Panc1 (cell line): ENCODE data around the gene RALGAPB. TPM values are rescaled to one million over a fixed set of nuclear protein-coding genes. Genes with fewer than 3 reads are reported as not detected.

Source experiments
- ATAC-seq: fragments of 200-7000 bp; cut with Tn5 transposase; 2 replicates; pipeline ENCODE4 v1.9.1; 2020; ENCODE audit warnings: mild to moderate bottlenecking, moderate library complexity
- BruUV-seq: library from RNA; stranded (reverse); fragments of 400-500 nt; replicated peaks from 2 replicates; lab custom pipeline; 2021; lab: Mats Ljungman, UMichigan
- CTCF ChIA-PET: fragments of 300-600 bp; sonication (Branson Sonifier 250); formaldehyde crosslinking; loops from one replicate; lab custom pipeline; 2022; ENCODE audit warnings: antibody characterized with exemption; lab: Charles Lee
- POLR2A ChIA-PET: fragments of 300-600 bp; sonication (Branson Sonifier 250); formaldehyde crosslinking; loops from one replicate; lab custom pipeline; 2022; ENCODE audit warnings: antibody characterized with exemption; lab: Charles Lee
- DNase-seq: peaks from one replicate; pipeline ENCODE4 v3.0.0-alpha.2; 2010; ENCODE audit warnings: low read depth, low spot score
- H3K27ac ChIP-seq: 2 replicates; pipeline ENCODE4 v1.5.1; 2011; ENCODE audit warnings: mild to moderate bottlenecking, low read length, inconsistent platforms
- H3K27me3 ChIP-seq: fragments of 200-500 bp; sonication (Bioruptor generic); 2 replicates; pipeline ENCODE4 v1.6.0; 2014; ENCODE audit warnings: low read length, inconsistent platforms; ENCODE audit not compliant: control insufficient read depth, insufficient read depth
- H3K36me3 ChIP-seq: fragments of 200-500 bp; sonication (Bioruptor generic); 2 replicates; pipeline ENCODE4 v1.5.1; 2014; ENCODE audit warnings: inconsistent platforms, mild to moderate bottlenecking, low read length, moderate library complexity; ENCODE audit not compliant: control insufficient read depth, insufficient read depth
- H3K4me1 ChIP-seq: 2 replicates; pipeline ENCODE4 v1.5.1; 2011; ENCODE audit warnings: inconsistent platforms, mild to moderate bottlenecking, low read length, moderate library complexity; ENCODE audit not compliant: control insufficient read depth, insufficient read depth
- H3K4me3 ChIP-seq, 2 experiments: 2 replicates each; pipeline ENCODE4 v1.5.1; 2011 to 2012; ENCODE audit warnings: low read depth in 2 of 2, low read length in 2 of 2, mild to moderate bottlenecking in 2 of 2, inconsistent platforms in 1 of 2, moderate library complexity in 1 of 2
- H3K9me3 ChIP-seq: fragments of 200-500 bp; sonication (Bioruptor generic); 2 replicates; pipeline ENCODE4 v1.5.1; 2014; ENCODE audit warnings: low read depth, mild to moderate bottlenecking, inconsistent platforms, low read length, moderate library complexity; ENCODE audit not compliant: control insufficient read depth, insufficient read depth
- POLR2AphosphoS5 ChIP-seq: IDR thresholded peaks from 2 replicates; pipeline ENCODE4 v1.6.1; 2012; ENCODE audit warnings: mild to moderate bottlenecking, low read depth, low read length, moderate library complexity
- SIN3A ChIP-seq: IDR thresholded peaks from 2 replicates; pipeline ENCODE4 v1.6.1; 2012; ENCODE audit warnings: low read depth, mild to moderate bottlenecking, low read length, moderate library complexity, borderline replicate concordance; ENCODE audit not compliant: insufficient read depth
- TCF7L2 ChIP-seq: IDR thresholded peaks from 2 replicates; pipeline ENCODE4 v1.6.1; 2011; ENCODE audit warnings: mild to moderate bottlenecking, low read depth, low read length, inconsistent platforms
- in situ Hi-C: cut with HindIII; loops from 2 replicates; pipeline ENCODE4 v1.10.0; 2016; ENCODE audit warnings: low sequenced_read_pairs, low pct_unique_long_range_greater_than_20kb
- intact Hi-C: fragments of 100-400 bp; cut with micrococcal nuclease; formaldehyde crosslinking; loops from one replicate; pipeline ENCODE4 v1.10.0; 2022; ENCODE audit not compliant: unreplicated experiment
- total RNA-seq: library from RNA; stranded (reverse); gene quantifications from one replicate; pipeline ENCODE4 v1.2.1, GENCODE V29; 2021; ENCODE audit not compliant: unreplicated experiment
- TF ChIP-seq, protein P1 (sequence below): fragments of 450-650 bp; IDR thresholded peaks from 2 replicates; pipeline ENCODE4 v1.5.1; 2017; ENCODE audit warnings: mild to moderate bottlenecking
- TF ChIP-seq, protein P2 (sequence below), 2 experiments: IDR thresholded peaks; 2 replicates each; pipeline ENCODE4 v1.6.1; 2011 to 2012; ENCODE audit warnings: low read depth in 2 of 2, control low read depth in 1 of 2, low read length in 1 of 2, mild to moderate bottlenecking in 1 of 2, moderate library complexity in 1 of 2; ENCODE audit not compliant: insufficient read depth in 1 of 2

Gene RALGAPB
- total RNA-seq, 1 experiment from 2014 or later = 33.1 TPM

DNA sequence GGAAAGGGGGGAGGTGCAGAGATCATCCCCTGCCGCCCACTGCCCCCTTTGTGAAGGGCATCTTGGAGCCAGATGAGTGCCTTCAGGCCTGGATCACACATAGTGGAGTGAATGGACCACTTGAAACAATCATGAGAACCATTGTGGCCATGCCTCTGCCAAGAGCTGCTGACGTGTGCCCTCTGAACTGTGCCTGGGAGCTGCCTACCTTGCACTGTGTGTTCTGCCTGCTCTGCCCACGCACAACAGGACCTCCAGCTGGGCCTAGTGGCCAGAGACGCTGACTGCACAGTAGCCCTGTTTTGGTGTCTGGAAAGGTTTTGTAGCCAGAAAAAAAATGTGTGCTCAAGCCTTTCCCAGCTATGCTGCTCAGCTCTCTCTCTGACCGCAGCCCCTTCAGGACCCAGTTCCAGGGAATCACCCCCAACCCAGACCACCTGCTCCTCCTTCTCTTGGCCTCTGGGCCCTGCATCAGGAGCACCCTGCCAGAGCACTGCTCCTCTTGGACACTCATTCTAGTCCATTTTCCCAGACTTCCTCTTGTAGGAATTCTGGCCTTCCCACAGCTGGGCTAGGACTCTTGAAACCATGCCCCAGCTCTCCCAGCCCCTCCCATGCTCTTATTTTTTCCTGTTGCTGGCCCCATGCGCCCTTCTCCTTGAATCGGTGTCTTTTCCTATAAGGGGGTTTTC lies 106.7 kb downstream of the RALGAPB start:
- Histone ChIP-seq H3K27ac (no peak overlapping the region), H3K36me3 (peaks cover 8% of the 10 kb centered on the region), H3K9me3 (no peaks in the 10 kb centered on the region), H3K4me3 (no peak overlapping the region), H3K4me1 (no peaks in the 10 kb centered on the region), H3K27me3 (no peaks in the 10 kb centered on the region)
- in situ Hi-C loops = no loop called here
- peak; percentile 40; the same call in 1 of the 2 replicates for ATAC-seq
- ChIA-PET CTCF (no interaction called here), POLR2A (no interaction called here)
- intact Hi-C loops = no loop called here
- no peak for DNase-seq
- TF ChIP-seq POLR2AphosphoS5 (no peak), SIN3A (no peak), TCF7L2 (no peak)
- TF ChIP-seq, protein P1, sequence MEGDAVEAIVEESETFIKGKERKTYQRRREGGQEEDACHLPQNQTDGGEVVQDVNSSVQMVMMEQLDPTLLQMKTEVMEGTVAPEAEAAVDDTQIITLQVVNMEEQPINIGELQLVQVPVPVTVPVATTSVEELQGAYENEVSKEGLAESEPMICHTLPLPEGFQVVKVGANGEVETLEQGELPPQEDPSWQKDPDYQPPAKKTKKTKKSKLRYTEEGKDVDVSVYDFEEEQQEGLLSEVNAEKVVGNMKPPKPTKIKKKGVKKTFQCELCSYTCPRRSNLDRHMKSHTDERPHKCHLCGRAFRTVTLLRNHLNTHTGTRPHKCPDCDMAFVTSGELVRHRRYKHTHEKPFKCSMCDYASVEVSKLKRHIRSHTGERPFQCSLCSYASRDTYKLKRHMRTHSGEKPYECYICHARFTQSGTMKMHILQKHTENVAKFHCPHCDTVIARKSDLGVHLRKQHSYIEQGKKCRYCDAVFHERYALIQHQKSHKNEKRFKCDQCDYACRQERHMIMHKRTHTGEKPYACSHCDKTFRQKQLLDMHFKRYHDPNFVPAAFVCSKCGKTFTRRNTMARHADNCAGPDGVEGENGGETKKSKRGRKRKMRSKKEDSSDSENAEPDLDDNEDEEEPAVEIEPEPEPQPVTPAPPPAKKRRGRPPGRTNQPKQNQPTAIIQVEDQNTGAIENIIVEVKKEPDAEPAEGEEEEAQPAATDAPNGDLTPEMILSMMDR = no peak
- TF ChIP-seq, protein P2, sequence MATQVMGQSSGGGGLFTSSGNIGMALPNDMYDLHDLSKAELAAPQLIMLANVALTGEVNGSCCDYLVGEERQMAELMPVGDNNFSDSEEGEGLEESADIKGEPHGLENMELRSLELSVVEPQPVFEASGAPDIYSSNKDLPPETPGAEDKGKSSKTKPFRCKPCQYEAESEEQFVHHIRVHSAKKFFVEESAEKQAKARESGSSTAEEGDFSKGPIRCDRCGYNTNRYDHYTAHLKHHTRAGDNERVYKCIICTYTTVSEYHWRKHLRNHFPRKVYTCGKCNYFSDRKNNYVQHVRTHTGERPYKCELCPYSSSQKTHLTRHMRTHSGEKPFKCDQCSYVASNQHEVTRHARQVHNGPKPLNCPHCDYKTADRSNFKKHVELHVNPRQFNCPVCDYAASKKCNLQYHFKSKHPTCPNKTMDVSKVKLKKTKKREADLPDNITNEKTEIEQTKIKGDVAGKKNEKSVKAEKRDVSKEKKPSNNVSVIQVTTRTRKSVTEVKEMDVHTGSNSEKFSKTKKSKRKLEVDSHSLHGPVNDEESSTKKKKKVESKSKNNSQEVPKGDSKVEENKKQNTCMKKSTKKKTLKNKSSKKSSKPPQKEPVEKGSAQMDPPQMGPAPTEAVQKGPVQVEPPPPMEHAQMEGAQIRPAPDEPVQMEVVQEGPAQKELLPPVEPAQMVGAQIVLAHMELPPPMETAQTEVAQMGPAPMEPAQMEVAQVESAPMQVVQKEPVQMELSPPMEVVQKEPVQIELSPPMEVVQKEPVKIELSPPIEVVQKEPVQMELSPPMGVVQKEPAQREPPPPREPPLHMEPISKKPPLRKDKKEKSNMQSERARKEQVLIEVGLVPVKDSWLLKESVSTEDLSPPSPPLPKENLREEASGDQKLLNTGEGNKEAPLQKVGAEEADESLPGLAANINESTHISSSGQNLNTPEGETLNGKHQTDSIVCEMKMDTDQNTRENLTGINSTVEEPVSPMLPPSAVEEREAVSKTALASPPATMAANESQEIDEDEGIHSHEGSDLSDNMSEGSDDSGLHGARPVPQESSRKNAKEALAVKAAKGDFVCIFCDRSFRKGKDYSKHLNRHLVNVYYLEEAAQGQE (IDR thresholded peaks at IDR 0.05; ENCODE audit: insufficient read depth in 1 of 2, low read depth in 2 of 2, low read length in 1 of 2) = no peak
- BruUV-seq = no TSS peak

DNA sequence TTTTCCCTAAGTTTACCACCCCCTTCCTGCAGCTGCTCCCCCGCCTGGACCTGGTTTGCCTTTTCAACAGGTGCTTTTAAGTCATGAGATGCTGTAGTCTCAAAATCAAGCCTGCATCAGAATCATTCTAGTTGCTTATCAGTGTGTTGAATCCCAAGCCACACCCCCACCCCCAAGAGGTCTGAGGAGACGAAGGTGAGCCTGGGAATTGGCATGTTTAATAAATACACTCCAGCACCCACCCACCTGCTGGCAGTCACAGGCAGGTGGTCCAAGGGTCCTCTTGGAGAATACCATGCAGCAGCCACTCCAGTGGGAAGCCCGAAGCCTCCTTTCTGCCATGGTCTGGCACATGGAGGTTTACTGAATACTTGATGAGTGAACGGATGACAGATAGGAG lies 107.3 kb downstream of the RALGAPB start:
- no peaks in the 10 kb centered on the region for H3K9me3 ChIP-seq
- DNase-seq (no peak), ATAC-seq (no peak)
- BruUV-seq = no TSS peak
- intact Hi-C loops = no loop called here
- no peak overlapping the region for H3K4me3 ChIP-seq
- peaks cover 6% of the 10 kb centered on the region for H3K36me3 ChIP-seq
- ChIA-PET CTCF (no interaction called here), POLR2A (no interaction called here)
- TF ChIP-seq POLR2AphosphoS5 (no peak), TCF7L2 (no peak), SIN3A (no peak)
- TF ChIP-seq, protein P1 = no peak
- TF ChIP-seq, protein P2 (IDR thresholded peaks at IDR 0.05; ENCODE audit: insufficient read depth in 1 of 2, low read depth in 2 of 2, low read length in 1 of 2) = no peak
- H3K4me1 ChIP-seq = no peaks in the 10 kb centered on the region
- in situ Hi-C loops = no loop called here
- H3K27ac ChIP-seq = no peak overlapping the region
- no peaks in the 10 kb centered on the region for H3K27me3 ChIP-seq
